SJCRH30 (cell line): ENCODE results near the gene DVL2. TPM values are rescaled to one million over a fixed set of nuclear protein-coding genes. Genes with fewer than 3 reads are reported as not detected.

ENCODE experiments used
- DNase-seq, 2 experiments: peaks; one replicate each; pipeline ENCODE4 v3.0.0-alpha.2; 2015 to 2020
- H3K27ac ChIP-seq: fragments of 250-450 bp; sonication (Bioruptor Pico); 2 replicates; pipeline ENCODE4 v1.5.1; 2020; ENCODE audit warnings: mild to moderate bottlenecking, moderate library complexity
- H3K27me3 ChIP-seq: fragments of 250-450 bp; sonication (Bioruptor Pico); 2 replicates; pipeline ENCODE4 v1.5.1; 2020; ENCODE audit warnings: mild to moderate bottlenecking, moderate library complexity
- H3K36me3 ChIP-seq: fragments of 250-450 bp; sonication (Bioruptor Pico); 2 replicates; pipeline ENCODE4 v1.5.1; 2020; ENCODE audit warnings: mild to moderate bottlenecking, moderate library complexity
- H3K4me1 ChIP-seq: fragments of 250-450 bp; sonication (Bioruptor Pico); 2 replicates; pipeline ENCODE4 v1.5.1; 2020; ENCODE audit warnings: mild to moderate bottlenecking, moderate library complexity
- H3K4me3 ChIP-seq: fragments of 250-450 bp; sonication (Bioruptor Pico); 2 replicates; pipeline ENCODE4 v1.5.1; 2020; ENCODE audit warnings: mild to moderate bottlenecking, moderate library complexity
- H3K9me3 ChIP-seq: fragments of 250-450 bp; sonication (Bioruptor Pico); replicated peaks from 2 replicates; pipeline ENCODE4 v1.5.1; 2020; ENCODE audit warnings: mild to moderate bottlenecking, moderate library complexity
- total RNA-seq: library from RNA; depleted of rRNA; stranded (reverse); fragments of >200 nt; shearing (Covaris generic); gene quantifications from 2 replicates; pipeline ENCODE4 v1.2.3, GENCODE V29; 2014

The DVL2 gene
- total RNA-seq, 1 experiment from 2014 or later, result 39.0 TPM

DNA sequence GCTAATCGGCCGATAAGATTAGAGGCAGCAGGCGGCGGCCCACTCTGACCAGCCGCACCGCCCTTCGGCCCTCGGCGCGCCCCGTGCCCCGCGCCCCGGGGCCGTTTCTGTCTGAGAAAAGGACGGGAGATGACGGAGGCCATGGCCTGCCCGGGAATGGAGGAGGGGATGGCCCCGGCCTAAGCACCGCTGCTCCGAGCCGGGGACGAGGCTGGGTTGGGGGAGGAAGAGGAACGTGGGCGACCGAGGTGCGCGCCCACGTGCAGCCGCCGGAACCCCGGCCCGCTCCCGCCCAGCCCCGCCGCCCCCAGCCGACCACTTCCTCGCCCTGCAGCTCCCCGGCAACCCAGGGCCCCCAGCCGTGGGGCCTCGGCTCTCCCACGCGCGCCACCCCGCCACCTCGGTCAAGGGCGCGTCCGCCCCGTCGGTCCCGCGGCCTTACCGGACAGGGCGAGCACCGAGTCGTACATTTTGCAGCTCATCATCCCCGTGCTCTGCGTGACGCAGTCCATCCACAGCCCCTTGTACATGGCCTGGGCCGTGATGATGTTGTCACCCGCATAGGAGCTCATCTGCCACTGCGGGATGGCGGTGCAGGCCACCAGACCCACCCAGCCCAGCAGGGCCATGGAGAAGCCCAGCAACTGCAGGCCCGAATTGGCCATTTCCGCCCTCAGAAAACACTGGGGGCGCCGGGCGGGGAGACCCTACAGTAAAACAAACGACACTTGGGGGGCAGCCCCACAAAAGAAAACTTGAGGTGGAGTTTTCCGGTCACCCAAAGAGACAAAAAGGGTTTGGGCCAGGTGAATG is 27.3 kb upstream of the DVL2 start:
- Histone ChIP-seq H3K4me3 (no peak overlapping the region), H3K27me3 (no peaks in the 10 kb centered on the region), H3K27ac (no peak overlapping the region)

DNA sequence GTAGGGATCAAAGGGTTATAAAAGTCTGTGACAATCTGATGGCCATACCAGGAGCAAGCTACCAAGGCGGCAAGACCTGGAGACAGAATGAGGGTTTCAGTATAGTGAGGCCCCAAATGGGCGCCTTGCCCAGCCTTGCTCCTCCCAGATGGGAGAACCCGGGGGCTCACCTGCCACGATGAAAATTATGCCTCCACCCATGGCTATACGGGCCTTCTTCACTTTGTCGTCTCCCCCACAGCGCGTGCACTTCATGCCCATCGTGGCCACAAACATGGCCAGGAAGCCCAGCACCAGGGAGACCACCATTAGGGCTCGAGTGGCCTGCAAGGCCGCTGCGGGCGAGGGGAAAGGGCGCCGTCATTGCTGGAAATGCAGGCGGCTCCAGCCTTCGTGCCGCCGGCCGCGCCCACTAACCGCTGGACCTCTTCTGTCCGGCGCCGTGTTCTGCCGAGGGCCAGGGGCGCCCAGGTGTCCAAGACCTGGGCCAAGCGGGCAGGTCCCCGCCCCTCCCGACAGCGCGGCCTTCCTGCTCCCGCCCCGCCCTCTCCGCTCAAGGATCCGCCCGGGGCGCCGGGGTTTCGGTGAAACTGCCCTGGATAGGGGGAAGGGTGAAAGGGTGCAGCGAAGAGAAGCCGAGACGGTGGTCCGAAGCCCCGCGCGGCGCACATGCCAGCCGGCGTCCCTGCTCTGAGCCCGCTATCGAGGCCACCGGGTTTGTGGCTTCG is 26.5 kb upstream of the DVL2 start:
- Histone ChIP-seq H3K9me3 (no peaks in the 10 kb centered on the region), H3K27me3 (no peaks in the 10 kb centered on the region), H3K4me3 (no peak overlapping the region), H3K27ac (no peak overlapping the region), H3K36me3 (peaks cover 4% of the 10 kb centered on the region), H3K4me1 (no peaks in the 10 kb centered on the region)
- no peak for DNase-seq

More for the DNA sequence above, 27.3 kb upstream of the DVL2 start:
- DNase-seq, result no peak
- peaks cover 4% of the 10 kb centered on the region for H3K36me3 ChIP-seq
- no peaks in the 10 kb centered on the region for H3K9me3 ChIP-seq
- H3K4me1 ChIP-seq, result no peaks in the 10 kb centered on the region

DNA sequence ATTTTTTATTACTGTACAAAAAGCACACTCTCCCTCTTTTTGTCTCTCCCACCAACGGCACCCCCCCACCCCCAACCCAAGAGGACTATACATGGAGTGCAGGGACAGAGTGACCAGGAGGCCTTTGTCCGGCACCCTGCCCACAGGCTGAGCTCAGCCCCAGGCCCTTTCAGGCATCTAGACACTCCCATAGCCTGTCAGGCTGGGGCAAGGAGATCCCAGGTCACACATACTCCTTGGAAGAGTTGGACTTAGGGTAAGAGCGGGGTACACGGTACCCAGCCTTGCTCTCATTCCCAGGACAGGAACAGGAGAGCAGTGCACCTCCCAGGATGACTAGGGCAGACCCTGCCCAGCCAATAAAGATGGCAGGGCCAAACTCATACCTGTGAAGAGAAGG is 25.8 kb upstream of the DVL2 start:
- H3K4me1 ChIP-seq, result no peaks in the 10 kb centered on the region
- H3K4me3 ChIP-seq, result no peak overlapping the region
- no peak overlapping the region for H3K27ac ChIP-seq
- no peak for DNase-seq
- H3K36me3 ChIP-seq, result peaks cover 4% of the 10 kb centered on the region
- no peaks in the 10 kb centered on the region for H3K9me3 ChIP-seq
- no peaks in the 10 kb centered on the region for H3K27me3 ChIP-seq

DNA sequence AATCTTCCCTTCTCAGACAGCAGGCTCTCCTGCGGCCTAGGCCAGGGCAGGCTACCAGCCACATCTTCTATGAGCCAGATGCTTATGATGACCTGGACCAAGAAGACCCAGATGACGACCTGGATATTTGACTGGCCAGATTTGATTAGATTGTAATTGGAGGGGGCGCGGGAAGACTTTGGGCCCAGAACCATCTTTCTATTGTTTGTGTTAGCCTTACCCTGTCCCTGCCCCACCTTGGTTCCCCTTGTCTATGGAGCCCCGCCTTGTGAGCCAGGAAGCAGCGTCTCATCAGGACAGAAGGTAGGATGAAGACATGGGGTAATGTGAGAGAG is 25.2 kb upstream of the DVL2 start:
- Histone ChIP-seq H3K27me3 (no peaks in the 10 kb centered on the region), H3K4me1 (no peaks in the 10 kb centered on the region), H3K27ac (no peak overlapping the region), H3K4me3 (no peak overlapping the region), H3K9me3 (no peaks in the 10 kb centered on the region), H3K36me3 (peaks cover 4% of the 10 kb centered on the region)
- DNase-seq, result no peak

DNA sequence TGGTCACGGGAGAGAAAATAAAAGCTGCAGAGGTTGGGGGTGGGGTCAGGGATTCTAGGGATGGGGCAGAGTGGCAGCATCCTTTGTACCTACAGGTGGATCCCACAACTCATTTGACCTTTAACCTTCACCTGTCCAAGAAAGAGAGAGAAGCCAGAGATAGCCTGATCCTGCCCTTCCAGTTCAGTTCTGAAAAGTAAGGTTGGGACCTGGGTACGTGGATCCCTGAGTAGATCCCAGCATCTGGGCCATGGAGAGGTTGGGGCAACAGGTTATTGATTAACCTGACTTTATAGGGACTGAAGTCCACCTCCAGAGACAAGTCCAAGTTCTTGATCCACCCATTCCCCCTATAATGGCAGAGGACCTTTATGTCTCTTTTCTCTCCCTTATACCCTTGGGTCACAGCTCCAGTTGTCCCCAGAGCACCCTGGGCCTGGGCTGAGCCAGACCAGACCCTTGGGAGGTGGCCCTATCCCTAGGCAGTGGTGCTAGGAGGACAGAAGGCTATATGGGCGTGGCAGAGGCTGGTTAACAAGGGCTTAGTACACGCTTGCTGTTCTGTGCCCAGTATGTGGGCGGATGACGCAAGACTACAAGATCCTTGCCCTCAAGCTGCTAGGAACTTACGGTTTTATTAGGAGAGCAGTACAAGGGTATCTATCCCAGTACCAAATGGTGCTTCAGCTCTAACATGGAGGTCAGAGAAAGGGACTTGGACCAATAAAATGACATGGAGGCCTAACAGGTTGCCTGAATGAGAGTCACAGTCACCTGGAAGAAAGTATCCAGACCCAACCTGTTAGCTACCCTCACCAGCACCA is 24.6 kb upstream of the DVL2 start:
- no peak for DNase-seq
- no peak overlapping the region for H3K27ac ChIP-seq
- no peak overlapping the region for H3K4me3 ChIP-seq
- H3K36me3 ChIP-seq, result peaks cover 4% of the 10 kb centered on the region
- H3K9me3 ChIP-seq, result no peaks in the 10 kb centered on the region
- H3K4me1 ChIP-seq, result no peaks in the 10 kb centered on the region
- no peaks in the 10 kb centered on the region for H3K27me3 ChIP-seq

DNA sequence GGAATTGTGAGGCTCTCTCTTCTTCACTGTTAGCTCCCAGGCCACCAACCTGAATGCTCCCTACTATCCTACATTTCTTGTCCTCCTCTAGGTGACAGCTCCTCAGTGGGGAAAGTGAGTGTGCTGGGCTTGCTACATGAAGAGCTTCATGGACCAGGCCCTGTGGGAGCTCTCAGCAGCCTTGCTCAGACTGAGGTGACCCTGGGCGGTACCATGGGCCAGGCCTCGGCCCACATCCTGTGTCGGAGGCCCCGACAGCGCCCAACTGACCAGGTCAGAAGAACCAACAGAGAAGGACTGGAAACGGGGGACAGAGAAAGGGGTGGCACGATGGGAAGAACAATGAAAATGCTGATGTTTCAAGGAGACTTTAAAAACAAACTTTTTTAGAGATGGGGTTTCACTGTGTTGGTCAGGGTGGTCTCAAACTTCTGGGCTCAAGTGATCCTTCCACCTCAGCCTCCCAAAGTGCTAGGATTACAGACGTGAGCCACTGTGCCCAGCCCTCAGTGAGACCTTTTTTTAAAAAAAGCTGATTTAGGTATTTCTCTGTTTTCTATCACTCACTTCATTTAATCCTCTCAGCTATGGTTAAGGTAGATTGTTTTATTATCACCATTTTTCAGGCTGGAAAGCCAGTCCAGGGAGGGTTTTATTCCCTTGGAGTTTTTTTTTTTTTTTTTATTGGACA is 22.6 kb upstream of the DVL2 start:
- Histone ChIP-seq H3K36me3 (peaks cover 4% of the 10 kb centered on the region), H3K4me3 (no peak overlapping the region), H3K4me1 (no peaks in the 10 kb centered on the region), H3K27me3 (no peaks in the 10 kb centered on the region), H3K9me3 (no peaks in the 10 kb centered on the region), H3K27ac (no peak overlapping the region)
- no peak for DNase-seq

DNA sequence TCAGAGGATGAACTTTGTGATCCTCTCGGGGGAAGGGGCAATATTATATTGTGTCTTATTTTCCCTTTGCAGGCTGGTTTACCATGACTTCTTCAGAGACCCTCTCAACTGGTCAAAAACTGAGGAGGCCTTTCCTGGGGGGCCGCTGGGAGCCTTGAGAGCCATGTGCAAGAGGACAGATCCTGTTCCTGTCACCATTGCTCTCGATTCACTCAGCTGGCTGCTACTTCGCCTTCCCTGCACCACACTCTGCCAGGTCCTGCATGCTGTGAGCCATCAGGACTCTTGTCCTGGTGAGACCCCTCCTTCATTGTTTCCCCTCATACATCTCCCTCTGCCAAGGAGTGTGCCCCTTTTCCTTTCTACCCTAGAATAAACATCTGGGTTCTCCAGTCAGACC is 20.2 kb upstream of the DVL2 start:
- H3K4me1 ChIP-seq, result 0 out of 2 replicates have a peak, but pooled peaks cover 3% of the 10 kb centered on the region
- H3K27me3 ChIP-seq, result no peaks in the 10 kb centered on the region
- no peak for DNase-seq
- H3K9me3 ChIP-seq, result no peaks in the 10 kb centered on the region
- no peak overlapping the region for H3K27ac ChIP-seq
- peaks cover 4% of the 10 kb centered on the region for H3K36me3 ChIP-seq
- H3K4me3 ChIP-seq, result no peak overlapping the region

DNA sequence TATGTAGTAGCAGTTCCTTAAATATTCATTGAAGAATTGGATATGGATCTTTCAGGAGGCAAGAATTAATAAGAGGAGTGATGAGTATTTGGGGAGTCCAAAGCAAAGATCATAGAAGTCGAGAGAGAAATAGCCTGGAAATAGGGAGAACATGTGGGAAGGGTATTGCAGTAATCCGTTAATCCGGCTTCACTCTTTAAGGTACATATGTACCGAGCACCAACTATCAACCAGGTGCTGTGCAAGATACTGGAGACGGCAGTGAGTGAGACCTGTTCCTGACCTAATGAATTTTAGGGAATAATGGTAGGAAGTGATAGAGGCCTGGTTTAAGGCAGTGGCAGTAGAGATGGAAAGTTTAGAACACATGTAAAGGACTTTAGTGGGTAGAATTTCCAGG is 18.8 kb upstream of the DVL2 start:
- Histone ChIP-seq H3K27ac (peak overlapping the region; percentile 93; the same call in 1 of the 2 replicates), H3K9me3 (no peaks in the 10 kb centered on the region), H3K4me3 (peak overlapping the region; percentile 99), H3K4me1 (0 out of 2 replicates have a peak, but pooled peaks cover 3% of the 10 kb centered on the region), H3K36me3 (no peaks in the 10 kb centered on the region), H3K27me3 (no peaks in the 10 kb centered on the region)
- no peak for DNase-seq

DNA sequence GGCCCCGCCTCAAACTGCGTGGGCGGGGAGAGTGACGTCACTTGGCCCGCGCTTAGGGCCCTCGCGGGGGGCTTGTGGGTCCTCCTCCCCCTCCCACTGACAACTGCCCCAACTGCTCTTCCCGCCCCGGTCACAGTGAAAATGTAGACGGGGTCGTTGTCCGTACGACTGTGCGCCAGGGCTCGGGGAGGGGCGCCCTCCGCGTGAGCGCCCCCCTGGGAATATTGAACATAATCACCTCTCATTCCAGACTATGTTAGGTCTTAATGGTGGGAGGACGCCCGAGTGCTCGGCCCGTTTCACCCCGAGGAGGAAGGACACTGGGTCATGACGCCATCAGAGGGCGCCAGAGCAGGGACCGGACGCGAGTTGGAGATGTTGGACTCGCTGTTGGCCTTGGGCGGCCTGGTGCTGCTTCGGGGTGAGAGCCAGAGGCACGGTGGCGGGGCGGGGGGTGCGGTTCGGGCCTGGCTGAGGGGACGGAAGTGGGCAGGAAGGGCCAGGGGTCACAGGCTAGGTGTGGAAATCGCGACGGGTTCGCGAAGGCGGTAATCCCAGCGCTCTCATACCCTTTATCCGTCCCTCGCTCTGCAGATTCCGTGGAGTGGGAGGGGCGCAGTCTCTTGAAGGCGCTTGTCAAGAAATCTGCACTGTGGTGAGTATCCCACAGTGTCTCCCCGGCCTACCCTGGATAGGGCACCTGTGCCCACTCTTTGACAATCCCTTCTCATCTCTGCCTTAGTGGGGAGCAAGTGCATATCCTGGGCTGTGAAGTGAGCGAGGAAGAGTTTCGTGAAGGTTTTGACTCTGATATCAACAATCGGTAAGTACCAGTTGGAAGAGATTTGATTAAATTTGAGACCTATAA is 18.1 kb upstream of the DVL2 start, which contains the start of gene ELP5:
ELP5 (plus strand) TSS at position 40 of the 868 bp plus-strand sequence; CDS start at position 376, 336 bp downstream.
- 0 out of 2 replicates have a peak, but pooled peaks cover 3% of the 10 kb centered on the region for H3K4me1 ChIP-seq
- no peaks in the 10 kb centered on the region for H3K9me3 ChIP-seq
- H3K36me3 ChIP-seq, result no peaks in the 10 kb centered on the region
- peak within 1 kb of the TSS; percentile 93 for H3K27ac ChIP-seq
- H3K4me3 ChIP-seq, result peak within 1 kb of the TSS; percentile 99
- no peaks in the 10 kb centered on the region for H3K27me3 ChIP-seq
- peak; percentile 89 to 90 for DNase-seq

DNA sequence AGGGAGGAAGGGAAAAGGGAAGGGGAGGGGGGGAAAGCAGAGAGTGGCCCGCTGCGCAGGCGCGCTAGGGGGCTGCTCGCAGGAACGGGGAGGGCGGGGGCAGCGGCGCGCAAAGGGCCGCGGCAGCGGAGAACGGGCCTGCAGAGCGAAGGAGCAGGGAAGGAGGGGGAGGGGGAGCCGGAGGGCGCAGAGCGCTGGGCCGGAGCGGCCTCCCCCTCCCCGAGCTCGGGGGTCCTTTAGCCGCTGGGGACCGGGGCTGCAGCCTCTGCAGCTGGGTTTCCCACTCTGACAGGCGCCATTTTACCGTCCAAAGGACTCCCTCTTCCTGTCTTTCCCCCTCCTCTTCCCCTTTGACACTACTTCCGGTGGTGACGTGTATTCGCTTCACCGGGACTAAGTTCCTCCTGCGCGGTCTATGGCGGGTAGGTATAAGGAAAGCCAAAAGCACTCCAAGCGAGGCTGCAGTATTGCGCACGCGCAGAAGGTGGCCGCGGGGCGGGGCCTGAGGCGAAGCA is 17.4 kb upstream of the DVL2 start, which contains the start of gene CTDNEP1:
CTDNEP1 (minus strand) TSS at position 74 of the 515 bp plus-strand sequence. CDS start 438 bp downstream, outside the sequence.
- Histone ChIP-seq H3K4me3 (peak within 1 kb of the TSS; percentile 99), H3K36me3 (no peaks in the 10 kb centered on the region), H3K27me3 (no peaks in the 10 kb centered on the region), H3K4me1 (0 out of 2 replicates have a peak, but pooled peaks cover 3% of the 10 kb centered on the region), H3K27ac (peak within 1 kb of the TSS; percentile 93), H3K9me3 (no peaks in the 10 kb centered on the region)
- peak; percentile 97 to 98 for DNase-seq

DNA sequence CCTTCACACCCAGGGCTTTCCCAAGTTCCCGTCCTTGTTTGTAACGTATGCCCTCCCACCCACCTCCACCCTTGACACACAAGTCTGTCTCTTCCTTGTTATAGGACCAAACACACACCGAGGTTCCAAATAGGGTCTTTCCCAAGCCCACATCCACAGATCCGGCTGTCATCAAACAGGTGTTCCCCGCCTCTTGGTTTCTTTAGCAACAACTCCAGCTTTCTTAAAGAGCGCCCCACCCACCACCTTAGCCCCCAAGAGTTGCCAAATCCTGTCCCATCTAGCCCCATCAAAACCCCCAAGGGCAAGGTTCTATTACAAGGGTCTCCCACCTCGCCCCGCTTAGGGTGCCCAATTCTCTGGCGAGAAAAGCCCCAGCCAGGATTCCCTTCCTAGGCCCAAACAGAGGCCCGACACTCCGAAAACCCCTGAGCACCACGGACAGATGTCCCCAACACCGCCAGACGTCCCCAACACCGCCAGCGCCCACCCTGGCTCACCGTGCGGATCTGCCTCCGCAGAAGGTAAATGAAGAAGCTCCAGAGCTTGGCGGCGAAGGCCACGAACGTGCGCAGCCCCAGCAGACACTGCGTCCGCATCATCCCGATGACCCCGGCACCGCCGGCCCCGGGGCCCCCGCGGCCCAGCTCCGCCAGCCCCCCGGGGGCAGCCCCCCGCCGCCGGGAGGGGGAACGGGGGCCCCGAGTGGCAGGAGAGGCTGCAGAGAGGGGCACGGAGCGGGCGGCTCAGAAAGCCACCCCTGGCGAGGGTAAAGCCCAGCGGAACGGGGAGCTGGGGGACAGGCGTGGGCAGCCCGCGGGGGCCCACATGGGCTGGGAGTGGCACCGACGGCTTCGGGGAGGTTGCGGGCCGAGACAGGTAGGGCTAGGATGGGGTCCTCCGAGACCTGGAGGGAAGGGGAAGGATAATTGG is 16.6 kb upstream of the DVL2 start:
- H3K27ac ChIP-seq, result peak overlapping the region; percentile 36; the same call in 1 of the 2 replicates
- H3K27me3 ChIP-seq, result no peaks in the 10 kb centered on the region
- no peak for DNase-seq

DNA sequence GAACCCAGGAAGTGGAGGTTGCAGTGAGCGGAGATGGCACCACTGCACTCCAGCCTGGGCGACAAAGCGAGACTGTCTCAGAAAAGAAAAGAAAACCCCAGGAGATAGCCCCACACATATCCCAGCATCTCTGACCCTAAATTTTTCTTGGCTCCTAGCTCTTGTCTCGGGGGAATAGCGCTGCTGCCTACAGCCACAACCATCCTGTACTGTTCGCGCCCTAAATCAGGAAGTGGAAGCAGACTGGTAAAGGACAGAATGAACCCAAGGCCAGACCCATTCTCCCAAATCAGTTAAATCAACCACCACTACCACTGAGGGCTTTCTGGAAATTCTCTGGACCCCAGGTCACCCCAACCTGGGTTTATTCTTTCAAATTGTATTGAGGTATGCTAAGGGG is 15.5 kb upstream of the DVL2 start:
- H3K9me3 ChIP-seq, result no peaks in the 10 kb centered on the region
- no peak overlapping the region for H3K27ac ChIP-seq
- no peak for DNase-seq
- 0 out of 2 replicates have a peak, but pooled peaks cover 3% of the 10 kb centered on the region for H3K4me1 ChIP-seq
- H3K27me3 ChIP-seq, result no peaks in the 10 kb centered on the region
- H3K36me3 ChIP-seq, result no peaks in the 10 kb centered on the region
- no peak overlapping the region for H3K4me3 ChIP-seq

More for the DNA sequence above, 16.6 kb upstream of the DVL2 start:
- Histone ChIP-seq H3K9me3 (no peaks in the 10 kb centered on the region), H3K4me1 (0 out of 2 replicates have a peak, but pooled peaks cover 3% of the 10 kb centered on the region), H3K4me3 (peak overlapping the region; percentile 99), H3K36me3 (no peaks in the 10 kb centered on the region)
